HEK293 (cell line): ENCODE results near the gene FXYD1.
A peak's percentile ranks its signal among the peaks of the same experiment; 100 is the strongest.

Experiments
- BCL6B ChIP-seq: fragments of 450-650 bp; formaldehyde crosslinking; IDR thresholded peaks from 2 replicates; pipeline ENCODE4 v1.5.1; 2017; ENCODE audit warnings: missing biosample characterization, missing genetic modification characterization
- CTCF ChIP-seq: fragments of 450-650 bp; formaldehyde crosslinking; IDR thresholded peaks from 2 replicates; pipeline ENCODE4 v1.5.1; 2016; ENCODE audit warnings: missing biosample characterization, missing genetic modification characterization
- GLIS1 ChIP-seq: fragments of 450-650 bp; formaldehyde crosslinking; IDR thresholded peaks from 2 replicates; pipeline ENCODE4 v1.5.1; 2016; ENCODE audit warnings: missing biosample characterization, missing genetic modification characterization
- MYNN ChIP-seq: fragments of 450-650 bp; formaldehyde crosslinking; IDR thresholded peaks from 2 replicates; pipeline ENCODE4 v1.5.1; 2016; ENCODE audit warnings: missing biosample characterization, missing genetic modification characterization, borderline replicate concordance
- SCRT2 ChIP-seq: fragments of 450-650 bp; formaldehyde crosslinking; IDR thresholded peaks from 2 replicates; pipeline ENCODE4 v1.5.1; 2016; ENCODE audit warnings: missing biosample characterization, missing genetic modification characterization
- YY1 ChIP-seq: fragments of 450-650 bp; formaldehyde crosslinking; IDR thresholded peaks from 2 replicates; pipeline ENCODE4 v1.5.1; 2018; ENCODE audit warnings: missing biosample characterization, missing genetic modification characterization
- ZBTB44 ChIP-seq: fragments of 450-650 bp; IDR thresholded peaks from 2 replicates; pipeline ENCODE4 v1.5.1; 2018; ENCODE audit warnings: missing biosample characterization, mild to moderate bottlenecking, missing genetic modification characterization
- ZBTB7A ChIP-seq: fragments of 450-650 bp; formaldehyde crosslinking; IDR thresholded peaks from 2 replicates; pipeline ENCODE4 v1.5.1; 2016; ENCODE audit warnings: low read depth, missing biosample characterization, missing genetic modification characterization
- ZFP69B ChIP-seq: fragments of 450-650 bp; formaldehyde crosslinking; IDR thresholded peaks from 2 replicates; pipeline ENCODE4 v1.5.1; 2016; ENCODE audit warnings: missing biosample characterization, missing genetic modification characterization
- ZNF132 ChIP-seq: fragments of 450-650 bp; formaldehyde crosslinking; IDR thresholded peaks from 2 replicates; pipeline ENCODE4 v1.5.1; 2017; ENCODE audit warnings: missing biosample characterization, missing genetic modification characterization, borderline replicate concordance
- ZNF26 ChIP-seq: fragments of 450-650 bp; formaldehyde crosslinking; IDR thresholded peaks from 2 replicates; pipeline ENCODE4 v1.5.1; 2016; ENCODE audit warnings: missing biosample characterization, missing genetic modification characterization
- ZNF354C ChIP-seq: fragments of 450-650 bp; formaldehyde crosslinking; IDR thresholded peaks from 2 replicates; pipeline ENCODE4 v1.5.1; 2016; ENCODE audit warnings: missing biosample characterization, missing genetic modification characterization, low read depth, borderline replicate concordance
- ZNF394 ChIP-seq: fragments of 450-650 bp; formaldehyde crosslinking; IDR thresholded peaks from 2 replicates; pipeline ENCODE4 v1.5.1; 2016; ENCODE audit warnings: missing biosample characterization, missing genetic modification characterization, mild to moderate bottlenecking, moderate library complexity, borderline replicate concordance
- ZNF48 ChIP-seq: fragments of 450-650 bp; formaldehyde crosslinking; IDR thresholded peaks from 2 replicates; pipeline ENCODE4 v1.5.1; 2016; ENCODE audit warnings: missing biosample characterization, missing genetic modification characterization
- ZNF658 ChIP-seq: fragments of 450-650 bp; formaldehyde crosslinking; IDR thresholded peaks from 2 replicates; pipeline ENCODE4; 2016; ENCODE audit warnings: missing biosample characterization, missing genetic modification characterization
- ZNF670 ChIP-seq: fragments of 450-650 bp; formaldehyde crosslinking; IDR thresholded peaks from 2 replicates; pipeline ENCODE4 v1.5.1; 2016; ENCODE audit warnings: missing biosample characterization, missing genetic modification characterization, low read depth
- ZNF701 ChIP-seq: fragments of 450-650 bp; formaldehyde crosslinking; IDR thresholded peaks from 2 replicates; pipeline ENCODE4 v1.5.1; 2016; ENCODE audit warnings: missing biosample characterization, missing genetic modification characterization
- ZNF777 ChIP-seq: fragments of 450-650 bp; formaldehyde crosslinking; IDR thresholded peaks from 2 replicates; pipeline ENCODE4 v1.5.1; 2017; ENCODE audit warnings: missing biosample characterization, missing genetic modification characterization, borderline replicate concordance
- ZSCAN30 ChIP-seq: fragments of 450-650 bp; IDR thresholded peaks from 2 replicates; pipeline ENCODE4 v1.5.1; 2018; ENCODE audit warnings: missing biosample characterization, mild to moderate bottlenecking, missing genetic modification characterization, moderate library complexity
- TF ChIP-seq, protein P1 (sequence below): fragments of 450-650 bp; formaldehyde crosslinking; IDR thresholded peaks from 2 replicates; pipeline ENCODE4 v1.5.1; 2016; ENCODE audit warnings: missing biosample characterization, missing genetic modification characterization
- TF ChIP-seq, protein P2 (sequence below): fragments of 450-650 bp; formaldehyde crosslinking; IDR thresholded peaks from 2 replicates; pipeline ENCODE4 v1.5.1; 2016; ENCODE audit warnings: missing biosample characterization, missing genetic modification characterization
- TF ChIP-seq, protein P3 (sequence below): fragments of 450-650 bp; formaldehyde crosslinking; IDR thresholded peaks from 2 replicates; pipeline ENCODE4 v1.5.1; 2016; ENCODE audit warnings: missing biosample characterization, missing genetic modification characterization
- TF ChIP-seq, protein P4 (sequence below): fragments of 450-650 bp; formaldehyde crosslinking; IDR thresholded peaks from 2 replicates; pipeline ENCODE4 v1.5.1; 2017; ENCODE audit warnings: missing biosample characterization, missing genetic modification characterization

FXYD1 gene

GRCh38 chr19:35124098-35125060 is 14.2 kb upstream of the FXYD1 start (continued):
- TF ChIP-seq, protein P1, sequence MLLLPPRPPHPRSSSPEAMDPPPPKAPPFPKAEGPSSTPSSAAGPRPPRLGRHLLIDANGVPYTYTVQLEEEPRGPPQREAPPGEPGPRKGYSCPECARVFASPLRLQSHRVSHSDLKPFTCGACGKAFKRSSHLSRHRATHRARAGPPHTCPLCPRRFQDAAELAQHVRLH (tag by site-specific recombination), result no peak
- peak; percentile 18; the same call in 1 of the 2 replicates for TF ChIP-seq BCL6B (tag by site-specific recombination)
- TF ChIP-seq ZSCAN30, result no peak
- TF ChIP-seq GLIS1 (tag by site-specific recombination), result peak; percentile 67
- no peak for TF ChIP-seq ZNF658 (tag by site-specific recombination)
- TF ChIP-seq, protein P2, sequence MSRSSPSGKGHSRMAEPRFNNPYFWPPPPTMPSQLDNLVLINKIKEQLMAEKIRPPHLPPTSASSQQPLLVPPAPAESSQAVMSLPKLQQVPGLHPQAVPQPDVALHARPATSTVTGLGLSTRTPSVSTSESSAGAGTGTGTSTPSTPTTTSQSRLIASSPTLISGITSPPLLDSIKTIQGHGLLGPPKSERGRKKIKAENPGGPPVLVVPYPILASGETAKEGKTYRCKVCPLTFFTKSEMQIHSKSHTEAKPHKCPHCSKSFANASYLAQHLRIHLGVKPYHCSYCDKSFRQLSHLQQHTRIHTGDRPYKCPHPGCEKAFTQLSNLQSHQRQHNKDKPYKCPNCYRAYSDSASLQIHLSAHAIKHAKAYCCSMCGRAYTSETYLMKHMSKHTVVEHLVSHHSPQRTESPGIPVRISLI (tag by site-specific recombination), result no peak
- peak; percentile 35; the same call in 1 of the 2 replicates for TF ChIP-seq YY1 (tag by site-specific recombination)
- no peak for TF ChIP-seq ZNF48 (tag by site-specific recombination)
- TF ChIP-seq, protein P3, sequence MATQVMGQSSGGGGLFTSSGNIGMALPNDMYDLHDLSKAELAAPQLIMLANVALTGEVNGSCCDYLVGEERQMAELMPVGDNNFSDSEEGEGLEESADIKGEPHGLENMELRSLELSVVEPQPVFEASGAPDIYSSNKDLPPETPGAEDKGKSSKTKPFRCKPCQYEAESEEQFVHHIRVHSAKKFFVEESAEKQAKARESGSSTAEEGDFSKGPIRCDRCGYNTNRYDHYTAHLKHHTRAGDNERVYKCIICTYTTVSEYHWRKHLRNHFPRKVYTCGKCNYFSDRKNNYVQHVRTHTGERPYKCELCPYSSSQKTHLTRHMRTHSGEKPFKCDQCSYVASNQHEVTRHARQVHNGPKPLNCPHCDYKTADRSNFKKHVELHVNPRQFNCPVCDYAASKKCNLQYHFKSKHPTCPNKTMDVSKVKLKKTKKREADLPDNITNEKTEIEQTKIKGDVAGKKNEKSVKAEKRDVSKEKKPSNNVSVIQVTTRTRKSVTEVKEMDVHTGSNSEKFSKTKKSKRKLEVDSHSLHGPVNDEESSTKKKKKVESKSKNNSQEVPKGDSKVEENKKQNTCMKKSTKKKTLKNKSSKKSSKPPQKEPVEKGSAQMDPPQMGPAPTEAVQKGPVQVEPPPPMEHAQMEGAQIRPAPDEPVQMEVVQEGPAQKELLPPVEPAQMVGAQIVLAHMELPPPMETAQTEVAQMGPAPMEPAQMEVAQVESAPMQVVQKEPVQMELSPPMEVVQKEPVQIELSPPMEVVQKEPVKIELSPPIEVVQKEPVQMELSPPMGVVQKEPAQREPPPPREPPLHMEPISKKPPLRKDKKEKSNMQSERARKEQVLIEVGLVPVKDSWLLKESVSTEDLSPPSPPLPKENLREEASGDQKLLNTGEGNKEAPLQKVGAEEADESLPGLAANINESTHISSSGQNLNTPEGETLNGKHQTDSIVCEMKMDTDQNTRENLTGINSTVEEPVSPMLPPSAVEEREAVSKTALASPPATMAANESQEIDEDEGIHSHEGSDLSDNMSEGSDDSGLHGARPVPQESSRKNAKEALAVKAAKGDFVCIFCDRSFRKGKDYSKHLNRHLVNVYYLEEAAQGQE (tag by site-specific recombination), result 0 out of 2 replicates have a peak, but pooled peaks have one; percentile 33
- TF ChIP-seq ZNF354C (tag by site-specific recombination), result no peak
- TF ChIP-seq MYNN (tag by site-specific recombination), result no peak
- TF ChIP-seq ZNF777, result 0 out of 2 replicates have a peak, but pooled peaks have one; percentile 79
- no peak; the same call in 1 of the 2 replicates for TF ChIP-seq ZFP69B
- TF ChIP-seq, protein P4, sequence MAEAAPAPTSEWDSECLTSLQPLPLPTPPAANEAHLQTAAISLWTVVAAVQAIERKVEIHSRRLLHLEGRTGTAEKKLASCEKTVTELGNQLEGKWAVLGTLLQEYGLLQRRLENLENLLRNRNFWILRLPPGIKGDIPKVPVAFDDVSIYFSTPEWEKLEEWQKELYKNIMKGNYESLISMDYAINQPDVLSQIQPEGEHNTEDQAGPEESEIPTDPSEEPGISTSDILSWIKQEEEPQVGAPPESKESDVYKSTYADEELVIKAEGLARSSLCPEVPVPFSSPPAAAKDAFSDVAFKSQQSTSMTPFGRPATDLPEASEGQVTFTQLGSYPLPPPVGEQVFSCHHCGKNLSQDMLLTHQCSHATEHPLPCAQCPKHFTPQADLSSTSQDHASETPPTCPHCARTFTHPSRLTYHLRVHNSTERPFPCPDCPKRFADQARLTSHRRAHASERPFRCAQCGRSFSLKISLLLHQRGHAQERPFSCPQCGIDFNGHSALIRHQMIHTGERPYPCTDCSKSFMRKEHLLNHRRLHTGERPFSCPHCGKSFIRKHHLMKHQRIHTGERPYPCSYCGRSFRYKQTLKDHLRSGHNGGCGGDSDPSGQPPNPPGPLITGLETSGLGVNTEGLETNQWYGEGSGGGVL (tag by site-specific recombination), result 0 out of 2 replicates have a peak, but pooled peaks have one; percentile 15
- TF ChIP-seq ZNF670 (tag by site-specific recombination), result no peak
- 0 out of 2 replicates have a peak, but pooled peaks have one; percentile 7 for TF ChIP-seq SCRT2 (tag by site-specific recombination)
- no peak for TF ChIP-seq ZBTB44 (tag by site-specific recombination)
- no peak for TF ChIP-seq ZNF701 (tag by site-specific recombination)
- no peak for TF ChIP-seq ZBTB7A (tag by site-specific recombination)
- TF ChIP-seq ZNF26 (tag by site-specific recombination), result no peak
- no peak for TF ChIP-seq ZNF132 (tag by site-specific recombination)
- no peak for TF ChIP-seq ZNF394 (tag by site-specific recombination)
- no peak for TF ChIP-seq CTCF (tag by site-specific recombination)
